A172 (cell line): ENCODE results near the gene EPG5. TPM values are rescaled to one million over a fixed set of nuclear protein-coding genes. Genes with fewer than 3 reads are reported as not detected.
A peak's percentile ranks its signal among the peaks of the same experiment; 100 is the strongest.
"Not testable (repeated sequence)": the region's sequence is repeated elsewhere in the genome, so short reads cannot be mapped to it uniquely, and the experiment has no call there.

Source experiments
- DNase-seq: peaks from one replicate; pipeline ENCODE4 v3.0.0-alpha.2; 2015; ENCODE audit warnings: low spot score
- total RNA-seq: library from RNA; depleted of rRNA; stranded (reverse); fragments of >200 nt; shearing (Covaris generic); gene quantifications from 2 replicates; pipeline ENCODE4 v1.2.3, GENCODE V29; 2014

The EPG5 gene
- total RNA-seq, 1 experiment from 2014 or later = 16.4 TPM

GRCh38 chr18:45976566-45976965 is 9.4 kb upstream of the EPG5 start:
- no peak for DNase-seq

GRCh38 chr18:45974088-45974536 is 7.0 kb upstream of the EPG5 start:
- DNase-seq = peak; percentile 51

GRCh38 chr18:45964913-45965312 is 2.2 kb downstream of the EPG5 start:
- not testable (repeated sequence) for DNase-seq

GRCh38 chr18:45962866-45963265 is 4.3 kb downstream of the EPG5 start:
- peak; percentile 76 for DNase-seq

GRCh38 chr18:45962461-45962860 is 4.7 kb downstream of the EPG5 start:
- DNase-seq = peak; percentile 93

- not testable (repeated sequence) for DNase-seq
Measured at GRCh38 chr18:45959484-45959883, 7.6 kb downstream of the EPG5 start.

- DNase-seq = no peak
Measured at GRCh38 chr18:45958730-45959129, 8.4 kb downstream of the EPG5 start.

- DNase-seq = no peak
Measured at GRCh38 chr18:45958027-45958426, 9.1 kb downstream of the EPG5 start.

GRCh38 chr18:45957100-45957499 is 10.0 kb downstream of the EPG5 start:
- DNase-seq = no peak

GRCh38 chr18:45954070-45954934 is 12.8 kb downstream of the EPG5 start:
- peak; percentile 78 for DNase-seq

- peak; percentile 77 for DNase-seq
Measured at GRCh38 chr18:45951016-45951714, 16.0 kb downstream of the EPG5 start.

GRCh38 chr18:45945669-45946068 is 21.5 kb downstream of the EPG5 start:
- no peak for DNase-seq

- no peak for DNase-seq
Measured at GRCh38 chr18:45940724-45941123, 26.4 kb downstream of the EPG5 start.

GRCh38 chr18:45939236-45939635 is 27.9 kb downstream of the EPG5 start:
- DNase-seq = no peak

- DNase-seq = no peak
Measured at GRCh38 chr18:45938488-45938935, 28.6 kb downstream of the EPG5 start.

- DNase-seq = no peak
Measured at GRCh38 chr18:45935591-45936335, 31.4 kb downstream of the EPG5 start.

GRCh38 chr18:45932708-45933107 is 34.4 kb downstream of the EPG5 start:
- no peak for DNase-seq

- DNase-seq = no peak
Measured at GRCh38 chr18:45930963-45931362, 36.2 kb downstream of the EPG5 start.

GRCh38 chr18:45926691-45927090 is 40.4 kb downstream of the EPG5 start:
- DNase-seq = no peak

GRCh38 chr18:45926085-45926484 is 41.0 kb downstream of the EPG5 start:
- no peak for DNase-seq

- no peak for DNase-seq
Measured at GRCh38 chr18:45923138-45923537, 44.0 kb downstream of the EPG5 start.

GRCh38 chr18:45920367-45920766 is 46.8 kb downstream of the EPG5 start:
- peak; percentile 83 for DNase-seq
